ENCODE measurements around the gene NEO1. TPM values are rescaled to one million over a fixed set of nuclear protein-coding genes. Genes with fewer than 3 reads are reported as not detected.

NEO1 gene
- total RNA-seq, 1 donor from 2014 or later, result 31.3 TPM

- Histone ChIP-seq H3K4me1 (ENCODE audit: control insufficient read depth in 3 of 3, insufficient read depth in 3 of 3, low read length in 3 of 3) (peaks cover 0 to 3% (median 0%) of the 10 kb centered on the region in 3 donors), H3K9me3 (ENCODE audit: control insufficient read depth in 3 of 3, low read length in 3 of 3) (no peaks in the 10 kb centered on the region), H3K27me3 (ENCODE audit: control insufficient read depth in 3 of 3, insufficient read depth in 3 of 3, low read length in 3 of 3) (no peaks in the 10 kb centered on the region), H3K4me3 (ENCODE audit: low read length in 3 of 3) (no peak overlapping the region), H3K27ac (ENCODE audit: low read depth, low read length) (no peak overlapping the region), H3K9ac (ENCODE audit: low read depth in 1 of 3, low read length in 3 of 3) (no peak overlapping the region), H3K36me3 (ENCODE audit: control insufficient read depth in 3 of 3, insufficient read depth in 3 of 3, low read length in 3 of 3) (no peaks in the 10 kb centered on the region)
Observed at GRCh38 chr15:73087098-73087497, 34.8 kb downstream of the NEO1 start.

DNA sequence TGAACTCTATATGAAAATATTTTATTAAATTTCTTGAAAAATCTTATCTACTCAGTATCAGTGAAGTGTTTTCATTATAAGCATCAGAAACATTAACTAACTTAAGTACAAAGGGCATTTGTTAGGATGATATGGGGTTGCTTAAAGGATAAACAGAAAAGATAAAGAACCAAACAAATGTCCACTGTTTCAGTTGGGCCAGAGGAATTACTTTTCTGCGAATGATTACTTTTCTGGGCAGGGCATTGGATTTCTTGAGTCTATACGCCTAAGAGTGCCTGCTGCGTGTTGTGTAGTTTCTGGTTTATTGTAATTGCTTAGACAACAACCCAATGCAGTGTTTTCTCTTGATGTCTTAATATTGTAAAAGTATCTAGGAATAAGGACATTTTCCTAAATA, 52.8 kb downstream of the NEO1 start:
- Histone ChIP-seq H3K9ac (ENCODE audit: low read depth in 1 of 3, low read length in 3 of 3) (no peak overlapping the region), H3K27ac (ENCODE audit: low read depth, low read length) (no peak overlapping the region), H3K27me3 (ENCODE audit: control insufficient read depth in 3 of 3, insufficient read depth in 3 of 3, low read length in 3 of 3) (no peaks in the 10 kb centered on the region), H3K36me3 (ENCODE audit: control insufficient read depth in 3 of 3, insufficient read depth in 3 of 3, low read length in 3 of 3) (no peaks in the 10 kb centered on the region), H3K9me3 (ENCODE audit: control insufficient read depth in 3 of 3, low read length in 3 of 3) (peaks cover 0 to 2% (median 0%) of the 10 kb centered on the region in 3 donors), H3K4me3 (ENCODE audit: low read length in 3 of 3) (no peak overlapping the region), H3K4me1 (ENCODE audit: control insufficient read depth in 3 of 3, insufficient read depth in 3 of 3, low read length in 3 of 3) (peaks cover 0 to 10% (median 0%) of the 10 kb centered on the region in 3 donors)

DNA sequence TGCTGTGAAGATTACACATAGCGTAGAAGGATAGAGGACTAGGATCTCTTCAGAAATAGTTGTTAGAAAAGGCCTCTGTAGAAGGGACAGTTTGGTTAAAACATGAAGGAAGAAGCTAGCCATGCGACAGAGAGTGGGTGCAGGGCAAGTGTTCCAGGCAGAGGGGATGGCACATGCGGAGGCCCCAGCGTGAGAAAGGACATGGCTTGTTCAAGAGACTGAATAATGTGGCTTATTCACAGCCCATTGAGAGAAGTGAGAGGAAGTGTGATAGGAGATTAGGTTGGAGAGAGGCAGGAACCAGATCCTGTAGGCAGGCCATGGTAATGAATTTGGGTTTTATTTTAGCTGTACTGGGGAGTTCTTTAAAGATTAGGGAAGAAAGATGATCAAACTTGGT, 56.4 kb downstream of the NEO1 start:
- no peaks in the 10 kb centered on the region for H3K9me3 ChIP-seq (ENCODE audit: control insufficient read depth in 3 of 3, low read length in 3 of 3)
- H3K4me3 ChIP-seq (ENCODE audit: low read length in 3 of 3), result no peak overlapping the region
- H3K27me3 ChIP-seq (ENCODE audit: control insufficient read depth in 3 of 3, insufficient read depth in 3 of 3, low read length in 3 of 3), result no peaks in the 10 kb centered on the region
- H3K4me1 ChIP-seq (ENCODE audit: control insufficient read depth in 3 of 3, insufficient read depth in 3 of 3, low read length in 3 of 3), result no peaks in the 10 kb centered on the region
- no peaks in the 10 kb centered on the region for H3K36me3 ChIP-seq (ENCODE audit: control insufficient read depth in 3 of 3, insufficient read depth in 3 of 3, low read length in 3 of 3)
- H3K27ac ChIP-seq (ENCODE audit: low read depth, low read length), result no peak overlapping the region
- H3K9ac ChIP-seq (ENCODE audit: low read depth in 1 of 3, low read length in 3 of 3), result no peak overlapping the region

DNA sequence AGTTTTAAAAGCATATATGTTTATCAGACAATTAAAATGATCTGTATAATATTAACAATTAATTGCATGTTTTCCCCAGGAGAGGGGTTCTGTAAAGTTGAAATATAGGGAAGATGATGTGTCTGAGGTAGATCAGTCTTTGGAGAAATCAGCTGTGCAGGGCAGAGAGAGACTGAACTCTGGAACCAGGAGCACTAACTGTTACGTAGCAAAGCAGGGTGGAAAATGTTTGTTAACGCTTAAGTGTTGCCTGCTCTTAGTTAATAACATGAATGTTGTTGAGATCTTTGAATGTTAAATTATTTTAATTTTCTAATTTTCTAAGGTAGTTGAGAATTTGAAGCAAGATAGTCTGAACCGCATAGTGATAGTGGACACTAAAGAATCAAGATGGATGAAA, 57.5 kb downstream of the NEO1 start:
- no peaks in the 10 kb centered on the region for H3K27me3 ChIP-seq (ENCODE audit: control insufficient read depth in 3 of 3, insufficient read depth in 3 of 3, low read length in 3 of 3)
- H3K36me3 ChIP-seq (ENCODE audit: control insufficient read depth in 3 of 3, insufficient read depth in 3 of 3, low read length in 3 of 3), result no peaks in the 10 kb centered on the region
- no peak overlapping the region for H3K27ac ChIP-seq (ENCODE audit: low read depth, low read length)
- no peak overlapping the region for H3K9ac ChIP-seq (ENCODE audit: low read depth in 1 of 3, low read length in 3 of 3)
- H3K4me1 ChIP-seq (ENCODE audit: control insufficient read depth in 3 of 3, insufficient read depth in 3 of 3, low read length in 3 of 3), result no peaks in the 10 kb centered on the region
- H3K4me3 ChIP-seq (ENCODE audit: low read length in 3 of 3), result no peak overlapping the region
- H3K9me3 ChIP-seq (ENCODE audit: control insufficient read depth in 3 of 3, low read length in 3 of 3), result no peaks in the 10 kb centered on the region

DNA sequence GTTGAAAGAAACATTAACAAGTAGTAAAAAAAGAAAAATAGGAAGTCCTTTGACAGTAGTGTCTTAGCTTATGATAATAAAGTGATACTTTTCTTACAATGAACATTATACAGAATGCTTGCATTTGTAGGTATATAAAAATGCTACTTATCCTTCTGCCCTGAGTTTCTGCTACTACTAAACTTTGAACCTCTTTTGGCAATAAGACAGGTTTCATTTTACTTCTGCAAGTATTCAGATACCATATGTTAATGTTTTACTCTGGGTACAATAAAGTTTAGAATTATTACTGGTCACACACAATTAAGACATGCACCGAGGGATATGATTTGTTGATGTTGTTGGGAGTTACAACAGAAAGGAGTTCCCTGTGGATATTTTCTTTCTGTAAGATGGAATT, 57.9 kb downstream of the NEO1 start:
- H3K27ac ChIP-seq (ENCODE audit: low read depth, low read length), result no peak overlapping the region
- H3K9ac ChIP-seq (ENCODE audit: low read depth in 1 of 3, low read length in 3 of 3), result no peak overlapping the region
- H3K36me3 ChIP-seq (ENCODE audit: control insufficient read depth in 3 of 3, insufficient read depth in 3 of 3, low read length in 3 of 3), result no peaks in the 10 kb centered on the region
- H3K4me1 ChIP-seq (ENCODE audit: control insufficient read depth in 3 of 3, insufficient read depth in 3 of 3, low read length in 3 of 3), result no peaks in the 10 kb centered on the region
- no peak overlapping the region for H3K4me3 ChIP-seq (ENCODE audit: low read length in 3 of 3)
- no peaks in the 10 kb centered on the region for H3K9me3 ChIP-seq (ENCODE audit: control insufficient read depth in 3 of 3, low read length in 3 of 3)
- H3K27me3 ChIP-seq (ENCODE audit: control insufficient read depth in 3 of 3, insufficient read depth in 3 of 3, low read length in 3 of 3), result no peaks in the 10 kb centered on the region

DNA sequence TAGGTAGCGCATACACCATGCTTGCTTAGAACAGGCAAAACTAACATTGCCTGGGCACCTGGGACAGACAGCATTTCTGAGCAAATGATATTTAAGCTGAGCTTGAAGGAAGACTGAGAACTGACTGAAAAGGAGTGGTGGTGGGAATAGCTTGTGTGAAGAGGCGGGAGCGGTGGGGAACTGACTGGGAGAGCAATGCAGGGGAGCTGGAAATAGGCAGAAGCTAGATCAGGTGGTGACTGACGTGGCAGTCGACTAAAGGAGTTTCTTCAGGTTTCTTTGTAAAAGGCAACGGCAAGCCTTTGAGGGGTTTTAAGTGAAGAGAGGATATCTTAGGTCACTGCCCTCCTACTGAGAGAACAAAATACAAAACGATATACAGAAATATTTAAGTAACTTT, 61.8 kb downstream of the NEO1 start:
- Histone ChIP-seq H3K9ac (ENCODE audit: low read depth in 1 of 3, low read length in 3 of 3) (no peak overlapping the region), H3K27me3 (ENCODE audit: control insufficient read depth in 3 of 3, insufficient read depth in 3 of 3, low read length in 3 of 3) (no peaks in the 10 kb centered on the region), H3K27ac (ENCODE audit: low read depth, low read length) (no peak overlapping the region), H3K4me1 (ENCODE audit: control insufficient read depth in 3 of 3, insufficient read depth in 3 of 3, low read length in 3 of 3) (no peaks in the 10 kb centered on the region), H3K4me3 (ENCODE audit: low read length in 3 of 3) (no peak overlapping the region), H3K36me3 (ENCODE audit: control insufficient read depth in 3 of 3, insufficient read depth in 3 of 3, low read length in 3 of 3) (no peaks in the 10 kb centered on the region), H3K9me3 (ENCODE audit: control insufficient read depth in 3 of 3, low read length in 3 of 3) (no peaks in the 10 kb centered on the region)

DNA sequence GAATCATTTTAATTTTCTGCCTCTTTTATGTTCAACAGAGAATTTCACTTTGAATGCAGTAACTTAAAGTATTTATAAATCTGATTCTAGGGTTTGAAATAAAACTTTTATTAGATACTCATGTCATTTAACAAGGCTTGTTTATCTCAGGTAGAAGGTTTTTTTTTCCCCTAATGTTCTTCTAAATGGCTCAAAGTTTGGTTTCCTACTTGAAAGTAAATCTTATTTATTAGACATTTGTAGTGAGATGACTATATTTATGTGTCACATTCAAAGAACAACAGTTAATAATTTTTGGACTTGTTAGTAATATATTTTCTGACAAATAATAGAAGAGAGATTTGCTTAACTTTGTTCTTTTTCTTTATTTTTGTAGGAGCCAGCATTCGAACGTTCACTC, 63.9 kb downstream of the NEO1 start:
- no peak overlapping the region for H3K27ac ChIP-seq (ENCODE audit: low read depth, low read length)
- H3K9me3 ChIP-seq (ENCODE audit: control insufficient read depth in 3 of 3, low read length in 3 of 3), result no peaks in the 10 kb centered on the region
- H3K27me3 ChIP-seq (ENCODE audit: control insufficient read depth in 3 of 3, insufficient read depth in 3 of 3, low read length in 3 of 3), result no peaks in the 10 kb centered on the region
- no peaks in the 10 kb centered on the region for H3K36me3 ChIP-seq (ENCODE audit: control insufficient read depth in 3 of 3, insufficient read depth in 3 of 3, low read length in 3 of 3)
- H3K4me1 ChIP-seq (ENCODE audit: control insufficient read depth in 3 of 3, insufficient read depth in 3 of 3, low read length in 3 of 3), result no peaks in the 10 kb centered on the region
- no peak overlapping the region for H3K9ac ChIP-seq (ENCODE audit: low read depth in 1 of 3, low read length in 3 of 3)
- H3K4me3 ChIP-seq (ENCODE audit: low read length in 3 of 3), result no peak overlapping the region

DNA sequence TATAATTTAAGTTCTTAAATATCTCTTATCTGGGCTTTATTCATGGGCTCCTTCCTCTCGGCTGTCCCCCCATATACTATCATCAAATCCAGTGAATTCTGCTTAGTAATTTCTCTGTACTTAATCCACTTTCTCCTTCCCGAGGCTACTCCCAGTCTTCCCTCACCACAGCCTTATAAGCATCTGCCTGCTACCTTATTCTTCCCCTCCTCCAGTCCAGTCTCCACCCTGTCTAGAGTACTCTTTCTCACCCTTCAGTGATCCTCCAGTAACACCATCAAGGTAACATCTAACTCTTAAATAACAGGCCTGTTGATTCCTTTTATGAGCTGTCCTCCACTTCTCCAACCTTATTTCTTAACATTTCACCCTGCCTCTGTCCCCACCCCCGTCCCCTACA, 65.8 kb downstream of the NEO1 start:
- Histone ChIP-seq H3K4me3 (ENCODE audit: low read length in 3 of 3) (no peak overlapping the region), H3K36me3 (ENCODE audit: control insufficient read depth in 3 of 3, insufficient read depth in 3 of 3, low read length in 3 of 3) (peaks cover 2 to 4% (median 4%) of the 10 kb centered on the region in 3 donors), H3K9ac (ENCODE audit: low read depth in 1 of 3, low read length in 3 of 3) (no peak overlapping the region), H3K9me3 (ENCODE audit: control insufficient read depth in 3 of 3, low read length in 3 of 3) (no peaks in the 10 kb centered on the region), H3K27me3 (ENCODE audit: control insufficient read depth in 3 of 3, insufficient read depth in 3 of 3, low read length in 3 of 3) (no peaks in the 10 kb centered on the region), H3K27ac (ENCODE audit: low read depth, low read length) (no peak overlapping the region), H3K4me1 (ENCODE audit: control insufficient read depth in 3 of 3, insufficient read depth in 3 of 3, low read length in 3 of 3) (no peaks in the 10 kb centered on the region)

- Histone ChIP-seq H3K27me3 (ENCODE audit: control insufficient read depth in 3 of 3, insufficient read depth in 3 of 3, low read length in 3 of 3) (no peaks in the 10 kb centered on the region), H3K9ac (ENCODE audit: low read depth in 1 of 3, low read length in 3 of 3) (no peak overlapping the region), H3K27ac (ENCODE audit: low read depth, low read length) (no peak overlapping the region), H3K4me1 (ENCODE audit: control insufficient read depth in 3 of 3, insufficient read depth in 3 of 3, low read length in 3 of 3) (no peaks in the 10 kb centered on the region), H3K36me3 (ENCODE audit: control insufficient read depth in 3 of 3, insufficient read depth in 3 of 3, low read length in 3 of 3) (peaks cover 4 to 10% (median 6%) of the 10 kb centered on the region in 3 donors), H3K4me3 (ENCODE audit: low read length in 3 of 3) (no peak overlapping the region), H3K9me3 (ENCODE audit: control insufficient read depth in 3 of 3, low read length in 3 of 3) (no peaks in the 10 kb centered on the region)
Observed at GRCh38 chr15:73119478-73119877, 67.2 kb downstream of the NEO1 start.

DNA sequence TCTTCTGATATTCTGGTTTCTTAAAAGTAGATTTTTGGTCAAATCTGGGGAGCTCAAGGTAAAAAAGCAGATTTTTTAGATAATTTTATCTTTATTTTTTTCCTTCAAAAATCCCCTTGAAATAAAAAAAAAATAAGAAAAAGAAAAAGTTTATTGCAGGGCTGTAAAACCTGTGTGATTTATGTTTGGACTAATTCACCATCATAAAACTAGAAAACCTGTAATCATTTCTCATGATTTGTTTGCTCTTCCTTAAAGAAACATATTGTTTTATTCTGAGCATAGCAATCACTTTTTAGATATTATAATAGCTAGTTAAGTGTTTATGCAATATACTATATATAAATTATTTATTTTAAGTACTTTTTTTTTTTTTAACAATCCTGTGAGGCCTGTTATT, 68.0 kb downstream of the NEO1 start:
- H3K9me3 ChIP-seq (ENCODE audit: control insufficient read depth in 3 of 3, low read length in 3 of 3), result no peaks in the 10 kb centered on the region
- H3K4me1 ChIP-seq (ENCODE audit: control insufficient read depth in 3 of 3, insufficient read depth in 3 of 3, low read length in 3 of 3), result no peaks in the 10 kb centered on the region
- peaks cover 4 to 12% (median 6%) of the 10 kb centered on the region in 3 donors for H3K36me3 ChIP-seq (ENCODE audit: control insufficient read depth in 3 of 3, insufficient read depth in 3 of 3, low read length in 3 of 3)
- H3K27me3 ChIP-seq (ENCODE audit: control insufficient read depth in 3 of 3, insufficient read depth in 3 of 3, low read length in 3 of 3), result no peaks in the 10 kb centered on the region
- no peak overlapping the region for H3K9ac ChIP-seq (ENCODE audit: low read depth in 1 of 3, low read length in 3 of 3)
- H3K27ac ChIP-seq (ENCODE audit: low read depth, low read length), result no peak overlapping the region
- H3K4me3 ChIP-seq (ENCODE audit: low read length in 3 of 3), result no peak overlapping the region

DNA sequence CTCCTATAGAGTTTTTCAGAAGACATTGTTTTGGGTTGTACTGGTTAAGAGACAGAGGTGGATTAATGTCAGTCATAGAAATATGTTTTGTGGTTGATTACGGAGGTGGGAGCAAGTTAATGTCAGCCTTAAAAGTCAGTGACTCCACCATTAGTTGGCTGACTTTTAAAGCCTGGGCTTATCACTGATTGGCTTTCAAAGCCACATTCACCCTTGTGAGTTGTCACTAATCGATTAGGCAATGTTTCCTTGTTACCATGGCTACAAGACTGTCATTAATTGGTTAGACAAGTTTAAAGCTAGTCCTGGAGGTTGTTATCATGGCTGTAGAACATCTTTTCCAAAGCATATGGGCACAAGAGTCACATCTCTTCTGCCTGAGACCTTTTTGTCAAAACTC, 73.0 kb downstream of the NEO1 start:
- Histone ChIP-seq H3K4me1 (ENCODE audit: control insufficient read depth in 3 of 3, insufficient read depth in 3 of 3, low read length in 3 of 3) (no peaks in the 10 kb centered on the region), H3K27ac (ENCODE audit: low read depth, low read length) (no peak overlapping the region), H3K36me3 (ENCODE audit: control insufficient read depth in 3 of 3, insufficient read depth in 3 of 3, low read length in 3 of 3) (peaks cover 4 to 14% (median 6%) of the 10 kb centered on the region in 3 donors), H3K27me3 (ENCODE audit: control insufficient read depth in 3 of 3, insufficient read depth in 3 of 3, low read length in 3 of 3) (no peaks in the 10 kb centered on the region), H3K4me3 (ENCODE audit: low read length in 3 of 3) (no peak overlapping the region), H3K9ac (ENCODE audit: low read depth in 1 of 3, low read length in 3 of 3) (no peak overlapping the region), H3K9me3 (ENCODE audit: control insufficient read depth in 3 of 3, low read length in 3 of 3) (no peaks in the 10 kb centered on the region)
